ENCODE data around the gene KCNC2.

KCNC2 gene

GRCh38 chr12:75058228-75058627 is 151.4 kb downstream of the KCNC2 start:
- H3K4me1 Mint-ChIP-seq (ENCODE audit: low read depth): no peaks in the 10 kb centered on the region
- H3K27ac Mint-ChIP-seq: no peak overlapping the region
- no peaks in the 10 kb centered on the region for H3K27me3 Mint-ChIP-seq (ENCODE audit: low read depth)
- no peaks in the 10 kb centered on the region for H3K36me3 Mint-ChIP-seq (ENCODE audit: low read depth)
- no peaks in the 10 kb centered on the region for H3K9me3 Mint-ChIP-seq
- no peak overlapping the region for H3K4me3 Mint-ChIP-seq

- H3K4me3 Mint-ChIP-seq: no peak overlapping the region
- H3K9me3 Mint-ChIP-seq: no peaks in the 10 kb centered on the region
- no peaks in the 10 kb centered on the region for H3K27me3 Mint-ChIP-seq (ENCODE audit: low read depth)
- no peak overlapping the region for H3K27ac Mint-ChIP-seq
- no peaks in the 10 kb centered on the region for H3K4me1 Mint-ChIP-seq (ENCODE audit: low read depth)
- H3K36me3 Mint-ChIP-seq (ENCODE audit: low read depth): no peaks in the 10 kb centered on the region
These were observed 160.9 kb downstream of the KCNC2 start for GRCh38 chr12:75048767-75049166.

GRCh38 chr12:75047885-75048525 is 161.6 kb downstream of the KCNC2 start:
- no peak overlapping the region for H3K4me3 Mint-ChIP-seq
- H3K27me3 Mint-ChIP-seq (ENCODE audit: low read depth): no peaks in the 10 kb centered on the region
- H3K9me3 Mint-ChIP-seq: no peaks in the 10 kb centered on the region

GRCh38 chr12:75042125-75042524 is 167.5 kb downstream of the KCNC2 start:
- Mint-ChIP-seq H3K27me3 (ENCODE audit: low read depth) (no peaks in the 10 kb centered on the region), H3K9me3 (no peaks in the 10 kb centered on the region), H3K4me1 (ENCODE audit: low read depth) (no peaks in the 10 kb centered on the region), H3K4me3 (no peak overlapping the region), H3K36me3 (ENCODE audit: low read depth) (no peaks in the 10 kb centered on the region), H3K27ac (no peak overlapping the region)

More at GRCh38 chr12:75047885-75048525, 161.6 kb downstream of the KCNC2 start:
- Mint-ChIP-seq H3K27ac (no peak overlapping the region), H3K4me1 (ENCODE audit: low read depth) (no peaks in the 10 kb centered on the region), H3K36me3 (ENCODE audit: low read depth) (no peaks in the 10 kb centered on the region)

- no peaks in the 10 kb centered on the region for H3K4me1 Mint-ChIP-seq (ENCODE audit: low read depth)
- H3K27me3 Mint-ChIP-seq (ENCODE audit: low read depth): no peaks in the 10 kb centered on the region
- H3K9me3 Mint-ChIP-seq: no peaks in the 10 kb centered on the region
- no peaks in the 10 kb centered on the region for H3K36me3 Mint-ChIP-seq (ENCODE audit: low read depth)
- H3K27ac Mint-ChIP-seq: no peak overlapping the region
- H3K4me3 Mint-ChIP-seq: no peak overlapping the region
These were observed 168.2 kb downstream of the KCNC2 start for GRCh38 chr12:75041472-75041871.

- H3K4me1 Mint-ChIP-seq (ENCODE audit: low read depth): no peaks in the 10 kb centered on the region
- H3K4me3 Mint-ChIP-seq: no peak overlapping the region
- no peak overlapping the region for H3K27ac Mint-ChIP-seq
- no peaks in the 10 kb centered on the region for H3K27me3 Mint-ChIP-seq (ENCODE audit: low read depth)
- H3K36me3 Mint-ChIP-seq (ENCODE audit: low read depth): no peaks in the 10 kb centered on the region
- H3K9me3 Mint-ChIP-seq: peaks cover 46% of the 10 kb centered on the region
These were observed 189.5 kb downstream of the KCNC2 start for GRCh38 chr12:75020068-75020557.

GRCh38 chr12:75011120-75011519 is 198.5 kb downstream of the KCNC2 start:
- Mint-ChIP-seq H3K27ac (no peak overlapping the region), H3K4me1 (ENCODE audit: low read depth) (no peaks in the 10 kb centered on the region), H3K9me3 (peaks cover 7% of the 10 kb centered on the region), H3K27me3 (ENCODE audit: low read depth) (no peaks in the 10 kb centered on the region), H3K4me3 (no peak overlapping the region), H3K36me3 (ENCODE audit: low read depth) (no peaks in the 10 kb centered on the region)

GRCh38 chr12:75007133-75007532 is 202.5 kb downstream of the KCNC2 start:
- no peaks in the 10 kb centered on the region for H3K9me3 Mint-ChIP-seq
- no peaks in the 10 kb centered on the region for H3K4me1 Mint-ChIP-seq (ENCODE audit: low read depth)
- no peaks in the 10 kb centered on the region for H3K36me3 Mint-ChIP-seq (ENCODE audit: low read depth)
- H3K27me3 Mint-ChIP-seq (ENCODE audit: low read depth): no peaks in the 10 kb centered on the region
- H3K27ac Mint-ChIP-seq: no peak overlapping the region
- no peak overlapping the region for H3K4me3 Mint-ChIP-seq

- no peaks in the 10 kb centered on the region for H3K27me3 Mint-ChIP-seq (ENCODE audit: low read depth)
- H3K27ac Mint-ChIP-seq: no peak overlapping the region
- H3K9me3 Mint-ChIP-seq: no peaks in the 10 kb centered on the region
- H3K4me3 Mint-ChIP-seq: no peak overlapping the region
- H3K4me1 Mint-ChIP-seq (ENCODE audit: low read depth): no peaks in the 10 kb centered on the region
- H3K36me3 Mint-ChIP-seq (ENCODE audit: low read depth): no peaks in the 10 kb centered on the region
These were observed 209.5 kb downstream of the KCNC2 start for GRCh38 chr12:75000120-75000519.

GRCh38 chr12:74999474-74999873 is 210.2 kb downstream of the KCNC2 start:
- Mint-ChIP-seq H3K4me1 (ENCODE audit: low read depth) (no peaks in the 10 kb centered on the region), H3K4me3 (no peak overlapping the region), H3K27me3 (ENCODE audit: low read depth) (no peaks in the 10 kb centered on the region), H3K9me3 (no peaks in the 10 kb centered on the region), H3K36me3 (ENCODE audit: low read depth) (no peaks in the 10 kb centered on the region), H3K27ac (no peak overlapping the region)

Measured in T-helper 1 cell treated with Interleukin-12 subunit alpha and Interleukin-12 subunit beta and Interleukin-4 antibody, amounts not matched to agents 30 μg/mL and 1 μg/mL, for 36 hours (primary cell).